Superior temporal gyrus (tissue), 1 donor: ENCODE data around the gene ATG16L2.
"Not testable (repeated sequence)": the region's sequence is repeated elsewhere in the genome, so short reads cannot be mapped to it uniquely, and the experiment has no call there.

Source experiments
- DNase-seq: peaks from one replicate; pipeline ENCODE4 v3.0.0-alpha.2; 2016; ENCODE audit errors: extremely low spot score

Gene ATG16L2

DNA sequence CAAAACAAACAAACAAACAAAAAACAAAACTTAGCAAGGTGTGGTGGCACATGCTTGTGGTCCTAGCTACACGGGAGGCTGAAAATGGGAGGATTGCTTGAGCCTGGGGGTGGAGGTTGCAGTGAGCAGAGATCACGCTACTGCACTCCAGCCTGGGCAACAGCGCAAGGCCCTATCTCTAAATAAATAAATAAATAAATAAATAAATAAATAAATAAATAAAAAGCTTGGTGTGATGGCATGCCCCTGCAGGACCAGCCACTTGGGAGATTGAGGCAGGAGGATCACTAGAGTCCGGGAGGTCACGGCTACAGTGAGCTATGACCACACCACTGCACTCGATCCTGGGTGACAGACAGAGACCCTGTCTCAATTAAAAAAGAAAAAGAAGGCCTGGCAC, 11.4 kb upstream of the ATG16L2 start:
- DNase-seq = no peak

DNA sequence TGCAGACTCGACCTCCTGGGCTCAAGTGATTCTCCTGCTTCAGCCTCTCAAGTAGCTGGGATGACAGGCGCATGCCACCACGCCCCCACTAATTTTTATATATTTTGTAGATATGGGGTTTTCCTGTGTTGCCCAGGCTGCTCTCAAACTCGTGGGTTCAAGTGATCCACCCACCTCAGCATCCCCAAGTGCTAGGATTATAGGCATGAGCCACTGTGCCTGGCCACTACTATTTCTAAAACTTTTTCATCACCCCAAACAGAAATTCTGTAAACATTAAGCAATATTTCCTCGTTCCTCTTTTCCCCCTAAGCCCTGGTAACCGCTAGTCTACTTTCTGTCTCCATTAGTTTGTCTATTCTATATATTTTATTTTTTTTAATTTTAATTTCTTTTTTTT, 9.0 kb upstream of the ATG16L2 start:
- no peak for DNase-seq

DNA sequence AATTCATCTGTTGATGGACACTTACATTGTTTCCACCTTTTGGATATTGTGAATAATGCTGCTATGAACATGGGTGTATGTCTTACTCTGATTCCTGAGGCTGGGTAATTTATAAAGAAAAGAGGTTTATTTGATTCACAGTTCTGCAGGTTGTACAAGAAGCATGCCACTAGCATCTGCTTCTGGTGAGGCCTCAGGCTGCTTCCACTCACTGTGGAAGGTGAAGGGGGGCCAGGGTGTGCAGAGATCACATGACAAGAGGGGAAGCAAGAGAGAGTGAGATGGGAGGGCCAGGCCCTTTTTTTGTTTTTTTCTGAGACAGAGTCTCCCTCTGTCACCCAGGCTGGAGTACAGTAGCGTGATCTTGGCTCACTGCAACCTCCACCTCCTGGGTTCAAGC, 7.8 kb upstream of the ATG16L2 start:
- not testable (repeated sequence) for DNase-seq

DNA sequence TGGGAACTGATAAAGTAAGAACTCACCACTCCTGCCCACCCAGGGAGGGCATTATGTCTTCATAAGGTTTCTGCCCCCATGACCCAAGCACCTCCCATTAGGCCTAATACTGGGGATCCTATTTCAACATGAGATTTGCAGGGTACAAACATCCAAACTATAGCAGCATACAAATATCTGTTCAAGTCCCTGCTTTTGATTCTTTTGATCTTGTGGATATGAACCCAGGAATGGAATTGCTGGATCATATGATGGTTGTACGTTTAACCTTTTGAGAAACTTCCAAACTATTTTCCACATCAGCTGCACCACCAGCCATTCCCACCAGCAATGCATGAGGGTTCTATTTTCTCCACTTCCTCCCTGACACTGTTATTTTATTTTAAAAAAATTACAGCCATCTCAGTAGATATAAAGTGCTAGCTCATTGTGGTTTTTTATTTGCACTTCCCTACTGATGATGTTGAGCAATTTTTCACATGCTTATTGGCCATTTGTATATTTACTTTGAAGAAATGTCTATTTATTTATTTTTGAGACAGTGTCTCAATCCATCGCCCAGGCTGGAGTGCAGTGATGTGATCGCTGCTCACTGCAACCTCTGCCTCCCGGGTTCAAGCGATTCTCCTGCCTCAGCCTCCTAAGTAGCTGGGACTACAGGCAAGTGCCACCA, 7.1 kb upstream of the ATG16L2 start:
- DNase-seq = no peak

DNA sequence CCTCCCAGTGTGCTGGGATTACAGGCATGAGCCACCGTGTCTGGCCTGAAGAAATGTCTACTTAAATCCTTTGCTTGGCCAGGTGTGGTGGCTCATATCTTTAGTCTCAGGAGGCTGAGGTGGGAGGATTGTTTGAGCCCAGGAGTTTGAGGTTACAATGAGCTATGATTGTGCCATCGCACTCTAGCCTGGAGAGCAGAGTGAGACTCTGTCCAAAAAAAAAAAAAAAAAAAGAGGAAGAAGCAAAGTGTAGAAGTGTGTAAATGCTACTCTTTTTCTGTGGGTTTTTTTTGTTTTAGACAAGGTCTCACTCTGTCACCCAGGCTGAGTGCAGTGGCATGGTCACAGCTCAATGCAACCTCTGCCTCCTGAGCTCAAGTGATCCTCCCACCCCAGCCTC, 6.4 kb upstream of the ATG16L2 start:
- DNase-seq = no peak

DNA sequence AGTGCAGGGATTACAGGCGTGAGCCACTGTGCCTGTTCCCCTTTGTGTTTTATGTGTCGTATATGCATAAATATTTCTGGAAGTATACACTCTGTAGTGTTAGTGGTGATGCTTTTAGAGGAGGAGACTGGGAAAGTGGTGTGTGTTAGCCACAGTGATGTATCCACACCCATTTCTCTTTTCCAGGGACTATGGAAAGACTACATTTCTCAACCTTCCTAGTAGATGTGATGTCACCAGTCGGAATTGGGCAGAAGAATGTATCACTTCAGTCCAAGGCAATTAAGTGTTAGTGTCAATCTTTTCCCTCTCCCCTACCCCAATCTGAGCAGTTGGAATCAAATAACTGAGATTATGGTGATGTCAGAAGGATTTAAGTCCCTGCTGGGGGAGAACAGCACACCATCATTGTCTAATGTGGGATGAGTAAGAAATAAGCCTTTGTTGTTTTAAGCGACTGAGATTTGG, 5.8 kb upstream of the ATG16L2 start:
- no peak for DNase-seq

DNA sequence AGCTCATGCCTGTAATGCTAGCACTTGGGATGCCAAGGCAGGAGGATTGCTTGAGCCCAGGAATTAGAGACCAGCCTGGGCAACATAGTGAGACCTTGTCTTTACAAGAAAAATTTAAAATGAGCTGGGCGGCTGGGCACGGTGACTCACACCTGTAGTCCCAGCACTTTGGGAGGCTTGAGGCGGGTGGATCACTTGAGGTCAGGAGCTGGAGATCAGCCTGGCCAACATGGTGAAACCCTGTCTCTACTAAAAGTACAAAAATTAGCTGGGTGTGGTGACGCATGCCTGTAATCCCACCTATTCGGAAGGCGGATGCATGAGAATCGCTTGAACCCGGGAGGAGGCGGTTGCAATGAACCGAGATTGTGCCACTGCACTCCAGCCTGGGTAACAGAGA, 2.5 kb upstream of the ATG16L2 start:
- not testable (repeated sequence) for DNase-seq

DNA sequence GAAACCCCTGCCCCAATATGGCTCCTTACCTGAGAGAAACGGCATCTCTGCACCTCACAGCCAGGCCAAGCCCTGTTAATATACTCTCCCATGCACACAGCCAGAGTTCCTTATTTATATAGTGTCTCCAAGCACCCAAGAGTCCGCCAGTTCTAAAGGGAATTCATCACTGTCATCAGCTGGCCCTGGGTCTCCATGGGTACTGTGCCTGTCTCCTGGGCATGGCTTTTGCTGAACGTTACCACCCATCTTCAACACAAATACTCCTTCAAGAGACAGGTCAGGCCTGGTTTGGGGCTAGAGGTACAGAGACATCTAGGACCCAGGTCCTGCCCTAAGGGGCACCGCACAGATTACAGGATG, 1.6 kb upstream of the ATG16L2 start:
- no peak for DNase-seq

DNA sequence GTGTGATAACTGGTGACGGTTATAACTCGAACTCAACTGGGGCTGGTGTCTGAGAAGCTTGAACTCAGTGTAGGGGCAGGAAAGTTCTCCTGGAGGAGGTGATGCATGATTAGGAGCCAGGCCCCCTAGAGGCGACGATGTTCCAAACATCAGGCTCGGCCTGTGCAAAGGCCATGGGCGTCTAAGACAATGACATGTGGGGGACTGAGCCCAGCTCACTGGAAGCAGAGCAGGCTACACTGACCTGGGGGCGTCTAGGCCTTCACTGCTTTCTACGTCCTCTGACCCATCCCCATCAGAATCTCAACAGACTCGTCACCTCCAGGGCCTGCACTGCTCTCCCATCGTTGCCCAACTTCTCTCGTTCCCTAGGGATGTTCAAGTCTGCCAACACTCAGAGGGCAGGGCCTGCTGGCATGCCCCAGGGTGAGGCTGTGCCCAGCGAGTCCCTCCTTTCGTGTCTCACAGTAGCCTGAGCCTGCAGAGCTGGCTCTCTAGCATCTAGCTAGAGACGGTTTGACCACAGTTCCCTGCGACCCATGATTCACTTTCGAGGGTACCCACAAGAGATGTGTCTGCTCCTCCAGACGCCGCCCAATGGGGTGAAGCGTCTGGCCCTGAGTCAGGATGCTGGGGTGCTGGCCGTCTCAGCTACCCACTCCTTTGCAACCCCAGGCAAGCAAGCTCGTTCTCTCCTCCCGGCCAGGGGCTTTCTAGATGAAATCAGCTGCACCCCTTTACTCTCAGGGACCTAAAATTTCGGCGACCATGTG, 1.1 kb upstream of the ATG16L2 start:
- DNase-seq = no peak

DNA sequence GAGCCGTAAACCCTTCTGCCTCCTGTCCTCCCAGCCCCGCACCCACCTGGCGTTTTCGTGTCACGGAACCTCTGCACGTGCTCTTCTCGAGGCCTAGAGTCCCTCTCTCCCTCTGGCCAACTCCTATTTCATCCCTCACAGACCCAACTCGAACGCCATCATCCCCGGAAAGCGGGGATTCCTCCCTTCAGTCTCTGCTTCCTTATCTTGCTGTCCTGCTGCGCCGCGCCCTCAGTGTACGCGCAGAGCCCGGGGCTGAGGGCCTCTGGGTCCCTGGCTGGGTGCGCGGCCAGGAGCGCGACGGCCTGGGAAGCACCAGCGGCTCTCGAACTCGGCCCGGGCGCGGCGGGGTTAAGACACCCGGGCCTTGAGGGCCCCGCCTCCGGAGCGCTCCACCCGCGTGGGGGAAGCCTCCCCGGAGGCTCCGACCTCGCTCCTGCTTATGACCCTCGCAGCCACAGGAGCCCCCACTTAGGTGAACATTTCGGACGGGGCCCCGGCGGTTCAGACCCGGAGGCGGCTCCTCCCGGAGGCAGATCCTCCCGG, 398 bp upstream of the ATG16L2 start:
- peak; percentile 87 for DNase-seq

DNA sequence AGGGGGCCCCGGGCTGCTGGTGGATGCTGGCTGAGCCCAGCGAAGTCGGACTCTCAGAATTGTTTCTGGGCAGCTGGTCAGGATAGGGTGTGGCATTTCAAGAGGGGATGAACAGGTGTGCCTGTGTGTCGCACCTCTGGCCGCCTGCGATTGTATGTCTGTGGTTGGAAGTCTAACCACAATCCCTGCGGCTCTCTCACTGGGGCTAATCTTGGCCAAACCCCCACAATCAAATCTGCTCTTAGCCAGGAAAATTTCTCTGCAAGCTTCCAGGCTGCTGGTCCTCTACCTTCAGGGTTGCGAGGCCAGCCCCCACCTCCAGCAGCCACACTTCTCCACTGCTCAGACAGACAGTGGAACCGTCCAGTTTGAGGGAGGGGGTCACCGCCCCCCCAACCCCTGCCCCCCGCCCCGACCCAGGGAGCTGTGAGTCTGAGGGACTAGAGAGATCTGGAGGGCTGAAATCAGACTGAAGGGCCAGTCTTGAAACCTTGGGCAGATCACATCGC, 953 bp downstream of the ATG16L2 start:
- DNase-seq = no peak

DNA sequence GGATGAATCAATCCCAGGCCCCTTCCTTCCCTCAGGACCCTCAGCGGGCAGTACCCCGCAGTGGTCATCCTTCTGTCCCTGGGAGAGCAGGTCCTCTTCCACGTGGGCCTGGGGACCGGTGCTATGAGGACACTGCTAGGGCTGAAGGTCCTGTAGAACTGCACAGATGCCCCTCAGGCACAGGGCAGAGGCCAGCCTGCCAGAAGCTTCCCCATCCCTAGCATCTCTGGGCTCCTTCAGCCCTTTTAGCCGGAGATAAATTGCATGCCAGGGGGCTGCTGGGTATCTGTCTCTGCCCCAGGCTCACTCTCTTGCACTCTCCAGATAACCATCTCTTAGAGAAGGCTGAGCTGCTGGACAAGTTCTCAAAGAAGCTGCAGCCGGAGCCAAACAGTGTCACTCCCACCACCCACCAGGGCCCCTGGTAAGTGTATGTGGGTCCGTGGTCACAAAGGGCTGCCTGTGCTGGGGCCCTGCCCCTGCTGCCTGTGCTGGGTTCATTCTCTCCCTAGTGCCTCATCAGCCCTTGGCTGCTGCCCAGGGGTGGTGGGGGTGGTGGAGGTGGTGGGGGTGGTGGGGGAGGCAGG, 2.3 kb downstream of the ATG16L2 start:
- no peak for DNase-seq

DNA sequence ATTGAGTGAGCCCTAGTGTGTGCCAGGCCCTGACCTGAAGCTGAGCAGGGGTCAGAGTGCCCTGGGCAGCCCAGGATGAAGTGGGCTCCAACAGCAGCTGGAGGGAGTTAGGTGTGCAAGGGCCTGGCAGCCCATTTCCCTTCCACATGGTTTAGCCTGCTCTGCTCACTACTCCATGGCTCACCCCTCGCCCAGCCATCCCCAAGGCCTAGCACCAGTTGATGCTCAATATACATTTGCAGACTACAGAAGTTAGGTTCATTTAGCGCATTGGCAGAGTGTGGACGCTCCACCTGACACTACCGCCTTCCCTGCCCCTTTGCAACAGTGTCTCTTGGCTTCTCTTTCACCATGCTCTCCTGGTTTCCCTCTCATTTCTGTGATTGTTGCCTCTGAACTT, 3.8 kb downstream of the ATG16L2 start:
- no peak for DNase-seq

DNA sequence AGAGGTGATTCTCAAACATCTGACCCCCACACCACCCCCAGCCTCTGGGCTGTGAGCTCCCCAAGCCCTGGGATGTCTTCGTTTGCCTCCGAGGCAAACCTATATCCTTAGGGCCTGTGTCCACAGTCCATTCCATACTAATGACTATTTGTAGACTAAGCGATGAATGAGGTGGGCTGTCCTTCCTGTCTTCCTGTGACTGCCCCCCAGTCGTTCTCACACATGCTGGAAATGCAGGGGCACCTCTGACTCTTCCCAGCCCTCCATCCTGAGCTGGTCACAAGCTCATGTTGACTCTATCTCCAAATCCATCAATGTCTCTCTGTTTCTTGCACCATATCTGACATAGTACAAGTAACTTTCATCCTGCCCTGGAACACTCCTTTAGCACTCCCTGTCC, 4.8 kb downstream of the ATG16L2 start:
- DNase-seq = no peak

DNA sequence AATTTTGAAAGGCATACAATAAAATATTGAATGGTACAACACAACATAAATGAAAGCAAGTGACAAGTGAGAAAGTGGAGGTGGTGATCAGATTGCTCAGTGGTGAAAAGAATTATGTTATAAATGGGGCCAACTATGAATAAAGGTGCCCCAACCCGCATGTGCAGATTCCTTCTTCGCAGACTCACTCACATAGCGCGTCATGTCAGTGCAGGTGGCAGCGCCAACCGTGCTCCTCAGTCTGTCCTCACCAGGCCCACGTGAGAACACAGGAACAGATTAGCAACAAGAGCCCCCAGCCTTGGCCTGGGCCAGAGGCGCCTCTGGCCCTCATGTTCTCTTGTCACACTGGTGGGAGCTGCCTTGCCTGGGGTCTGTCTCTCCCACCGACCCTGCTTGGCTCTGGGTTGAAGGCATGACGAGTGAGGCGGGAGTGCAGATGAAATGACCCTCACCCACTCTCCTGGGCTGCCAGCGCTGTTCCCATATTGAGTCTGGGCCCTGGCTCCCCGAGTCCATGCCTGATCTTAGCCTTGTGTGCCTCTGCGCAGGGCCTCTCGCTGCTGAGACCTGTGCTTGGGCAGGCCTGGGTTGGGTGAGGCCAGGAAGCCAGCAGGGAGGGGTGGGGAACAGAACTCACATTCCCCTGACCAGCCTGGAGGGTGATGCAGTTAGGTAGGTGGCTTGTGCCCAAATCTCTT, 6.4 kb downstream of the ATG16L2 start:
- DNase-seq = no peak

DNA sequence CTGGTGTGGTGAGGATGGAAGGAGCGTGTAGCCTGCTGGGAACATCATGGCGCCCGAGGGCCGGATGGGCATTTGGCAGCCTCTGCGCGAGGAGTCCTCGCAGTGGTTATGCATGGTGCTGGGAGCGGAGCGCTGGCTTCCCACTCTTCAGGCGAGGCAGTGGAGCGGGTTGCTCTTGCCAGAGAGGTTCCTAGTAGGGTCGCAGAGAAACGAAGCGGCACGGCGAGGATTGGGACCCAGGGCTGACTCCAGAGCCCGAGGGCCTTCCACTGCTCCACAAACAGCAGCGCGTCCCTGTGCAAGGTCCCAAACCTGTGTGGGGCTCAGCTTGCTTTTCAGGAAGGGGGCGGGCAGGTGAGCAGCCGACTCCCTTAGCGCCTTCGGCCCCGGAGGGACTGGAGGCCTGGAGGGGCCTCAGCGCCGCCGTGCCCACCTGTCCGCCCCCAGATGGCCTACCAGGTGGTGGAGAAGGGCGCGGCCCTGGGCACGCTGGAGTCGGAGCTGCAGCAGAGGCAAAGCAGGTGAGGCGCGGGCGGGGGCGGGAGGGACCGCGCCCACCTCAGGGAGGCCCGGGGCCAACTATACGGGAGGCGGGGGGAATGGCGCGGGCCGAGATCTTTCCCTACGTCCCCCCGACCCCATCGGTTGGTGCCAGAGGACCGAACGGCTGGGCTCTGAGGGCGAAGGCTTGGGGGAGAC, 7.2 kb downstream of the ATG16L2 start:
- DNase-seq = no peak

DNA sequence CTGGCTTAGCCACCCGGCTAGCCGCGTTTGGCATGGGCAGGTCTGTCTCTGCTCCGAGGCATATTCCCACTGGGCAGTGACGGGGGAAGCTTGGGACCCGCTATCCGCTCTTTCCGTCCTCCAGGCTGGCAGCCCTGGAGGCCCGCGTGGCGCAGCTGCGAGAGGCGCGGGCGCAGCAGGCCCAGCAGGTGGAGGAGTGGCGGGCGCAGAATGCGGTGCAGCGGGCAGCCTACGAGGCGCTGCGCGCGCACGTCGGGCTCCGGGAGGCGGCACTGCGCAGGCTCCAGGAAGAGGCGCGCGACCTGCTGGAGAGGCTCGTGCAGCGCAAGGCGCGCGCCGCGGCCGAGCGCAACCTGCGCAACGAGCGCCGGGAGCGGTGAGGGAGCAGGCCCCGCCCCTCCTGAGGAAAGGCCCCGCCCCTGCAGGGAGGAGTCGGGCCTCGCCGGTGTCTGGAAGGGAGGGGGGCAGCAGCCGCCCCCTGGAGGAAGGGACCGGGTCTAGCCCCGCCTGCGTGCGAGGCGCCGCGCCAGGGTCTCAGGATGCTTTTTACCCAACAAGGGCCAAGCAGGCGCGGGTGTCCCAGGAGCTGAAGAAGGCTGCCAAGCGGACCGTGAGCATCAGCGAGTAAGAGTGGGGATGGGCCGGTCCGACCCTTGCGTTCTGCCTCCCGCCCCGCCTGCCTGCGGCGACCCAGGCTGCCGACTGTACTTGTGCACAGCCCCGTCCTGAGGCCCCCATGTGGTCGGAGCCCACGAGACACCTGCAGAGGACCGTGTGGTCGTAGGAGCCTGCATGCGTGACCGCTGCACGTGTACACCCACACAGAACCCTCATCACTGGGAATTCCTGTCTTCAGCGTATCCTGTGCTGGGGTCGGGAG, 7.9 kb downstream of the ATG16L2 start:
- peak; percentile 81 for DNase-seq

DNA sequence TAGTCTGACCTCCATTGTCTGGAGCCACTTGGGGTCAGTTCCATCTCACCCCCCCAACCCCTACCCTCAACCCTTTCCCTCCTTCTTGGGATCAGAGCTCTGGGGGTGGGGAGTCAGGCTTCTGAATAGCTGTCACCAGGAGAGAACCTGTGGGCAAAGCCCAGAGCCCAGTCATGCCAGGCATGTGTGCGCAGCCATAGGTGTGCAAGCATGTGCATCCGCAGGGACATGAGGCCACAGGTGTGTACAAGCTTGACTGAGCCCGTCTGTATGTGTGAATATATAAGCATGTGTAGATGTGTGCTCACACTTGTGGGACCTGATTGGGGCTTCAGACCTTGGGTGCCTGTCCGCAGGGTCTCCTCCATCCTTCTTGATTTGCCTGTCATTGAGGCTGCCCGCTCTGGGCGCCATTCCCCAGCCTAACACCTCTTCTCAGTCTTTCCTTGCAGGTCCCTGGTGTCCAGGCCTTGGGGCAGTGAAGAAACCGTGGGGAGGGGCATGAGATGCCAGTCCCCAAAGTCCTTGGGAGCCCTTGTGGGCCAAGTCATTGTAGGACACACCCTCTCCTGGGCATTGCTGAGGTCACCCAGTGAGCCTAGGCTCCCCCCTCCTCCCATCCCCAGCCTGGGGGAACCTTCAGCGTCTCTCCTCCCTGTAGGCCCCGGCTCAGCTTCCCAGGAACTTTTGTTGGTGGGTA, 9.0 kb downstream of the ATG16L2 start:
- DNase-seq = no peak

DNA sequence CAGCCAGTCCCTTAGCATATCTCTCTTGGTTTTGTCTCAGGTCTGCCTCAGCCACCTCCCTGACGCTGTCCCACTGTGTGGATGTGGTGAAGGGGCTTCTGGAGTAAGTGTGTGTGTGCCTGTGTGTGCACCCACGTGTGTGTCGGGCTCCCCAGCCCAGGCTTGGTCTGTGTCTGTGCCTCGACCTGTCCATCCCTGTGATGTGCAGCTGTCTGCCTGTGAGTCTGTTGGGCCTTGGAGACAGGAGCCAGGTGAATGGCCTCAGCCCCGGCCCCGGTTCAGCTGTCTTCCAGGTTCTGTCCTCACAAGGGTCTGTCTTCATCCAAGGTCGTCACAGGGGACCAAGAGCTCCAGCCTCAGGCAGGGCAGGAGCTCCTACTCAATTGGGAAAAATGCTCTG, 9.8 kb downstream of the ATG16L2 start:
- no peak for DNase-seq
